Lower leg skin (tissue), 3 donors: ENCODE results near the gene ALDH1A1.

ENCODE experiments used
- CTCF ChIP-seq, 3 donors: fragments of 450-650 bp; IDR thresholded peaks; one replicate each; pipeline ENCODE4 v1.5.1; 2016; ENCODE audit warnings: antibody characterized with exemption in 3 of 3, mild to moderate bottlenecking in 3 of 3, moderate library complexity in 2 of 3
- POLR2A ChIP-seq, 2 donors: fragments of 450-650 bp; IDR thresholded peaks; one replicate each; pipeline ENCODE4 v1.6.1; 2016 to 2017; ENCODE audit warnings: antibody characterized with exemption in 2 of 2, mild to moderate bottlenecking in 1 of 2, moderate library complexity in 1 of 2

- TF ChIP-seq CTCF (IDR thresholded peaks at IDR 0.05) = no peak
- TF ChIP-seq POLR2A (IDR thresholded peaks at IDR 0.05) = no peak
Measured at GRCh38 chr9:72863456-72864094, 89.3 kb downstream of the ALDH1A1 start.
